Measurements from ENCODE around the gene FAM234B. TPM values are rescaled to one million over a fixed set of nuclear protein-coding genes. Genes with fewer than 3 reads are reported as not detected.

FAM234B gene
- total RNA-seq, 1 donor from 2014 or later = 16.3 TPM

- Mint-ChIP-seq H3K4me1 (peaks cover 44% of the 10 kb centered on the region), H3K27me3 (ENCODE audit: low read depth) (peaks cover 2% of the 10 kb centered on the region), H3K4me3 (peak overlapping the region; percentile 86), H3K9me3 (no peaks in the 10 kb centered on the region), H3K27ac (ENCODE audit: unreplicated experiment) (no peak overlapping the region), H3K36me3 (ENCODE audit: low read depth) (no peaks in the 10 kb centered on the region)
- DNase-seq (ENCODE audit: low read depth, low spot score) = no peak
- TF ChIP-seq, protein P1, sequence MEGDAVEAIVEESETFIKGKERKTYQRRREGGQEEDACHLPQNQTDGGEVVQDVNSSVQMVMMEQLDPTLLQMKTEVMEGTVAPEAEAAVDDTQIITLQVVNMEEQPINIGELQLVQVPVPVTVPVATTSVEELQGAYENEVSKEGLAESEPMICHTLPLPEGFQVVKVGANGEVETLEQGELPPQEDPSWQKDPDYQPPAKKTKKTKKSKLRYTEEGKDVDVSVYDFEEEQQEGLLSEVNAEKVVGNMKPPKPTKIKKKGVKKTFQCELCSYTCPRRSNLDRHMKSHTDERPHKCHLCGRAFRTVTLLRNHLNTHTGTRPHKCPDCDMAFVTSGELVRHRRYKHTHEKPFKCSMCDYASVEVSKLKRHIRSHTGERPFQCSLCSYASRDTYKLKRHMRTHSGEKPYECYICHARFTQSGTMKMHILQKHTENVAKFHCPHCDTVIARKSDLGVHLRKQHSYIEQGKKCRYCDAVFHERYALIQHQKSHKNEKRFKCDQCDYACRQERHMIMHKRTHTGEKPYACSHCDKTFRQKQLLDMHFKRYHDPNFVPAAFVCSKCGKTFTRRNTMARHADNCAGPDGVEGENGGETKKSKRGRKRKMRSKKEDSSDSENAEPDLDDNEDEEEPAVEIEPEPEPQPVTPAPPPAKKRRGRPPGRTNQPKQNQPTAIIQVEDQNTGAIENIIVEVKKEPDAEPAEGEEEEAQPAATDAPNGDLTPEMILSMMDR (conservative IDR thresholded peaks at IDR 0.05) = no peak
These were observed 55.8 kb downstream of the FAM234B start for GRCh38 chr12:13099844-13100604.

DNA sequence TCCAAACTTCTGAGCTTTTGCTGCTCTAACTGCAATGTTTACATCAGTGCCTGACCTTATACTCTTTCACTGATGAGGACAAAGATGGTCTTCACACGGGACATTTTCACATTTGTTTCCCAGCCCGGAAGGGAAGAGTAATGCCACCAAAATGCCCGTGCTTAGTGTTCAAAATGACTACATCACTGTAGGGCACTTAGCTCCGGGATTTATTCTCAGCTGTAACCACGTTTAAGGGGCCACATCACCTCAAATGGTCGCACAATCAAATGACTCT, 56.4 kb downstream of the FAM234B start:
- Mint-ChIP-seq H3K9me3 (no peaks in the 10 kb centered on the region), H3K4me1 (peaks cover 44% of the 10 kb centered on the region), H3K27ac (ENCODE audit: unreplicated experiment) (peak overlapping the region; percentile 91), H3K36me3 (ENCODE audit: low read depth) (no peaks in the 10 kb centered on the region), H3K4me3 (peak overlapping the region; percentile 86), H3K27me3 (ENCODE audit: low read depth) (peaks cover 2% of the 10 kb centered on the region)
- TF ChIP-seq, protein P1 (conservative IDR thresholded peaks at IDR 0.05) = no peak
- DNase-seq (ENCODE audit: low read depth, low spot score) = no peak

GRCh38 chr12:13100882-13101769, 56.9 kb downstream of the FAM234B start:
- H3K4me3 Mint-ChIP-seq = peak overlapping the region; percentile 86
- H3K36me3 Mint-ChIP-seq (ENCODE audit: low read depth) = no peaks in the 10 kb centered on the region
- no peaks in the 10 kb centered on the region for H3K9me3 Mint-ChIP-seq
- TF ChIP-seq, protein P1 (conservative IDR thresholded peaks at IDR 0.05) = no peak
- peak; percentile 77 for DNase-seq (ENCODE audit: low read depth, low spot score)
- peaks cover 2% of the 10 kb centered on the region for H3K27me3 Mint-ChIP-seq (ENCODE audit: low read depth)
- peaks cover 44% of the 10 kb centered on the region for H3K4me1 Mint-ChIP-seq
- H3K27ac Mint-ChIP-seq (ENCODE audit: unreplicated experiment) = peak overlapping the region; percentile 91

GRCh38 chr12:13101821-13102375, 57.7 kb downstream of the FAM234B start:
- TF ChIP-seq, protein P1 (conservative IDR thresholded peaks at IDR 0.05) = no peak
- no peak for DNase-seq (ENCODE audit: low read depth, low spot score)
- no peaks in the 10 kb centered on the region for H3K36me3 Mint-ChIP-seq (ENCODE audit: low read depth)
- no peaks in the 10 kb centered on the region for H3K9me3 Mint-ChIP-seq
- peaks cover 2% of the 10 kb centered on the region for H3K27me3 Mint-ChIP-seq (ENCODE audit: low read depth)
- H3K27ac Mint-ChIP-seq (ENCODE audit: unreplicated experiment) = no peak overlapping the region
- H3K4me3 Mint-ChIP-seq = peak overlapping the region; percentile 35
- peaks cover 44% of the 10 kb centered on the region for H3K4me1 Mint-ChIP-seq

GRCh38 chr12:13102461-13103195, 58.4 kb downstream of the FAM234B start:
- TF ChIP-seq, protein P1 (conservative IDR thresholded peaks at IDR 0.05) = no peak
- no peaks in the 10 kb centered on the region for H3K36me3 Mint-ChIP-seq (ENCODE audit: low read depth)
- DNase-seq (ENCODE audit: low read depth, low spot score) = no peak
- H3K4me1 Mint-ChIP-seq = peaks cover 42% of the 10 kb centered on the region
- H3K9me3 Mint-ChIP-seq = no peaks in the 10 kb centered on the region
- H3K27ac Mint-ChIP-seq (ENCODE audit: unreplicated experiment) = no peak overlapping the region
- H3K27me3 Mint-ChIP-seq (ENCODE audit: low read depth) = peaks cover 2% of the 10 kb centered on the region
- H3K4me3 Mint-ChIP-seq = peak overlapping the region; percentile 35
